Fibroblast of the aortic adventitia (primary cell): ENCODE data around the gene CNGB1. TPM values are rescaled to one million over a fixed set of nuclear protein-coding genes. Genes with fewer than 3 reads are reported as not detected.
"Not testable (repeated sequence)": the region's sequence is repeated elsewhere in the genome, so short reads cannot be mapped to it uniquely, and the experiment has no call there.

ENCODE experiments used
- DNase-seq: peaks from one replicate; pipeline ENCODE4 v3.0.0-alpha.2; 2010; ENCODE audit warnings: low read depth
- H3K4me3 ChIP-seq: 2 replicates; pipeline ENCODE4 v1.5.1; 2011; ENCODE audit warnings: low read depth, mild to moderate bottlenecking, control low read depth, low read length, moderate library complexity
- CTCF ChIP-seq: IDR thresholded peaks from 2 replicates; pipeline ENCODE4 v1.5.1; 2011; ENCODE audit warnings: mild to moderate bottlenecking, low read length, control low read depth, inconsistent platforms; ENCODE audit not compliant: insufficient read depth
- total RNA-seq: library from RNA; depleted of rRNA; stranded (reverse); fragments of >200 nt; gene quantifications from 2 replicates; pipeline ENCODE4 v1.2.3, GENCODE V29; 2012; ENCODE audit warnings: low replicate concordance

CNGB1 gene
- total RNA-seq, 1 donor = not detected

- TF ChIP-seq CTCF = no peak
- no peak for DNase-seq
- H3K4me3 ChIP-seq = no peak overlapping the region
Observed at GRCh38 chr16:57949013-57949412, 21.9 kb downstream of the CNGB1 start.

GRCh38 chr16:57948027-57948426 lies 22.9 kb downstream of the CNGB1 start:
- TF ChIP-seq CTCF = no peak
- H3K4me3 ChIP-seq = no peak overlapping the region
- no peak for DNase-seq

- DNase-seq = no peak
- TF ChIP-seq CTCF = no peak
- no peak overlapping the region for H3K4me3 ChIP-seq
Observed at GRCh38 chr16:57947261-57947660, 23.7 kb downstream of the CNGB1 start.

GRCh38 chr16:57946181-57946801 lies 24.6 kb downstream of the CNGB1 start:
- no peak overlapping the region for H3K4me3 ChIP-seq
- DNase-seq = no peak
- no peak for TF ChIP-seq CTCF

GRCh38 chr16:57945740-57946138 lies 25.2 kb downstream of the CNGB1 start:
- TF ChIP-seq CTCF = peak; percentile 11
- no peak for DNase-seq

GRCh38 chr16:57944970-57945739 lies 25.8 kb downstream of the CNGB1 start:
- no peak for DNase-seq
- H3K4me3 ChIP-seq = no peak overlapping the region
- no peak for TF ChIP-seq CTCF

More at GRCh38 chr16:57945740-57946138, 25.2 kb downstream of the CNGB1 start:
- no peak overlapping the region for H3K4me3 ChIP-seq

- H3K4me3 ChIP-seq, DNase-seq: not testable (repeated sequence)
Observed at GRCh38 chr16:57943381-57943780, 27.5 kb downstream of the CNGB1 start.

- not testable (repeated sequence) for DNase-seq, H3K4me3 ChIP-seq
Observed at GRCh38 chr16:57941901-57942300, 29.0 kb downstream of the CNGB1 start.
